Measurements from ENCODE around the gene ACAA2. TPM values are rescaled to one million over a fixed set of nuclear protein-coding genes. Genes with fewer than 3 reads are reported as not detected.

The ACAA2 gene
- total RNA-seq, 2 donors from 2014 or later, result 19.9 to 37.0 TPM

GRCh38 chr18:49835405-49835804, 22.1 kb upstream of the ACAA2 start:
- Histone ChIP-seq H3K9me3 (no peaks in the 10 kb centered on the region), H3K4me1 (replicated peaks) (no peaks in the 10 kb centered on the region), H3K4me3 (no peak overlapping the region), H3K27ac (no peak overlapping the region), H3K27me3 (replicated peaks; ENCODE audit: insufficient read depth) (no peaks in the 10 kb centered on the region), H3K36me3 (no peaks in the 10 kb centered on the region)
- 78% methylated on average over 2 of the region's 2 CpGs for WGBS
- DNase-seq (ENCODE audit: low spot score), result no peak
- intact Hi-C loops (cut with DNase I), result no loop called here
- TF ChIP-seq POLR2A (IDR thresholded peaks at IDR 0.05) (no peak), POLR2AphosphoS5 (IDR thresholded peaks at IDR 0.05) (no peak)
- TF ChIP-seq, protein P1, sequence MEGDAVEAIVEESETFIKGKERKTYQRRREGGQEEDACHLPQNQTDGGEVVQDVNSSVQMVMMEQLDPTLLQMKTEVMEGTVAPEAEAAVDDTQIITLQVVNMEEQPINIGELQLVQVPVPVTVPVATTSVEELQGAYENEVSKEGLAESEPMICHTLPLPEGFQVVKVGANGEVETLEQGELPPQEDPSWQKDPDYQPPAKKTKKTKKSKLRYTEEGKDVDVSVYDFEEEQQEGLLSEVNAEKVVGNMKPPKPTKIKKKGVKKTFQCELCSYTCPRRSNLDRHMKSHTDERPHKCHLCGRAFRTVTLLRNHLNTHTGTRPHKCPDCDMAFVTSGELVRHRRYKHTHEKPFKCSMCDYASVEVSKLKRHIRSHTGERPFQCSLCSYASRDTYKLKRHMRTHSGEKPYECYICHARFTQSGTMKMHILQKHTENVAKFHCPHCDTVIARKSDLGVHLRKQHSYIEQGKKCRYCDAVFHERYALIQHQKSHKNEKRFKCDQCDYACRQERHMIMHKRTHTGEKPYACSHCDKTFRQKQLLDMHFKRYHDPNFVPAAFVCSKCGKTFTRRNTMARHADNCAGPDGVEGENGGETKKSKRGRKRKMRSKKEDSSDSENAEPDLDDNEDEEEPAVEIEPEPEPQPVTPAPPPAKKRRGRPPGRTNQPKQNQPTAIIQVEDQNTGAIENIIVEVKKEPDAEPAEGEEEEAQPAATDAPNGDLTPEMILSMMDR (IDR thresholded peaks at IDR 0.05), result no peak

DNA sequence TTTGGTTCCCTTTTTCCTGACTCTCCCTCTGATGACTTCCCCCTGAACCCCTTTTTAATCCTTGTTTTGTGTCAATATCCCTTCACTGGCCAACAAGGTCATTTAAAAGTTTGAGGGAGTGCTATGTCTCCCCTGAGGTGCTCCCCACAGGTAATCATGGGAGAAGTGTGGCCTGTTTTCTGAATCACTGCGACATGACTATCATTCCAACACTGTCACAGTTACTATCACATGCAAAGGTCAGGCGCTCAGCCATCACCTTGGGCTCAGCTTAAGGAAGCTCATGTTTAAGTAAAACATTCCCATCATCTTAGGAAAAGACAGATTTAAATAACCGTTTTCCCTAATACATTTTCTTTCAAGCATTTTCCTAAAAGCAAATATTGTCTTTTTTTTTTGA, 20.9 kb upstream of the ACAA2 start:
- H3K27ac ChIP-seq, result no peak overlapping the region
- TF ChIP-seq, protein P1 (IDR thresholded peaks at IDR 0.05), result no peak
- TF ChIP-seq POLR2AphosphoS5 (IDR thresholded peaks at IDR 0.05) (no peak), POLR2A (IDR thresholded peaks at IDR 0.05) (no peak)

GRCh38 chr18:49833814-49834213, 20.5 kb upstream of the ACAA2 start:
- Histone ChIP-seq H3K9me3 (no peaks in the 10 kb centered on the region), H3K4me1 (replicated peaks) (no peaks in the 10 kb centered on the region), H3K4me3 (no peak overlapping the region), H3K27me3 (replicated peaks; ENCODE audit: insufficient read depth) (no peaks in the 10 kb centered on the region), H3K27ac (no peak overlapping the region), H3K36me3 (no peaks in the 10 kb centered on the region)
- intact Hi-C loops (cut with DNase I), result no loop called here
- no peak for DNase-seq (ENCODE audit: low spot score)
- WGBS, result 91% methylated on average over 4 of the region's 4 CpGs
- no peak for TF ChIP-seq POLR2A (IDR thresholded peaks at IDR 0.05)

More for the DNA sequence above, 20.9 kb upstream of the ACAA2 start:
- Histone ChIP-seq H3K4me3 (no peak overlapping the region), H3K4me1 (replicated peaks) (no peaks in the 10 kb centered on the region), H3K36me3 (no peaks in the 10 kb centered on the region), H3K9me3 (no peaks in the 10 kb centered on the region), H3K27me3 (replicated peaks; ENCODE audit: insufficient read depth) (no peaks in the 10 kb centered on the region)
- intact Hi-C loops (cut with DNase I), result no loop called here
- no peak for DNase-seq (ENCODE audit: low spot score)
- WGBS, result 91% methylated on average over 3 of the region's 3 CpGs

GRCh38 chr18:49832221-49832647, 18.9 kb upstream of the ACAA2 start:
- TF ChIP-seq, protein P1 (IDR thresholded peaks at IDR 0.05), result no peak
- TF ChIP-seq POLR2AphosphoS5 (IDR thresholded peaks at IDR 0.05), result no peak
- no peak for TF ChIP-seq POLR2A (IDR thresholded peaks at IDR 0.05)
- intact Hi-C loops (cut with DNase I), result no loop called here
- H3K36me3 ChIP-seq, result no peaks in the 10 kb centered on the region
- no peak overlapping the region for H3K27ac ChIP-seq
- no peaks in the 10 kb centered on the region for H3K9me3 ChIP-seq
- DNase-seq (ENCODE audit: low spot score), result no peak
- no peak overlapping the region for H3K4me3 ChIP-seq
- no peaks in the 10 kb centered on the region for H3K27me3 ChIP-seq (replicated peaks; ENCODE audit: insufficient read depth)
- WGBS, result 96% methylated on average over 2 of the region's 2 CpGs
- no peaks in the 10 kb centered on the region for H3K4me1 ChIP-seq (replicated peaks)

GRCh38 chr18:49827996-49828395, 14.7 kb upstream of the ACAA2 start:
- Histone ChIP-seq H3K9me3 (no peaks in the 10 kb centered on the region), H3K4me1 (replicated peaks) (no peaks in the 10 kb centered on the region), H3K27me3 (replicated peaks; ENCODE audit: insufficient read depth) (no peaks in the 10 kb centered on the region), H3K27ac (no peak overlapping the region), H3K4me3 (no peak overlapping the region), H3K36me3 (no peaks in the 10 kb centered on the region)
- intact Hi-C loops (cut with DNase I), result no loop called here
- TF ChIP-seq POLR2A (IDR thresholded peaks at IDR 0.05) (no peak), POLR2AphosphoS5 (IDR thresholded peaks at IDR 0.05) (no peak)
- TF ChIP-seq, protein P1 (IDR thresholded peaks at IDR 0.05), result no peak
- 93% methylated on average over 1 of the region's 1 CpG for WGBS
- DNase-seq (ENCODE audit: low spot score), result no peak

Data from prostate gland (tissue), 2 donors.